PC-9 (cell line): Measurements from ENCODE around the gene GLRA3. TPM values are rescaled to one million over a fixed set of nuclear protein-coding genes. Genes with fewer than 3 reads are reported as not detected.

Source experiments
- BruUV-seq: library from RNA; stranded (reverse); fragments of 400-500 nt; replicated peaks from 2 replicates; lab custom pipeline; 2021; lab: Mats Ljungman, UMichigan
- CTCF ChIA-PET: fragments of 300-600 bp; sonication (Branson Sonifier 250); formaldehyde crosslinking; loops from one replicate; lab custom pipeline; 2022; ENCODE audit warnings: antibody characterized with exemption; lab: Charles Lee
- POLR2A ChIA-PET: fragments of 300-600 bp; sonication (Branson Sonifier 250); formaldehyde crosslinking; loops from one replicate; lab custom pipeline; 2022; ENCODE audit warnings: antibody characterized with exemption; ENCODE audit not compliant: unreplicated experiment; lab: Charles Lee
- DNase-seq, 2 experiments: peaks; one replicate each; pipeline versions ENCODE4 v3.0.0 to v3.0.0-alpha.2; 2015 to 2022; ENCODE audit warnings: mixed read lengths in 1 of 2
- H2AFZ ChIP-seq: fragments of 200-600 bp; sonication (generic); 2 replicates; pipeline ENCODE4 v1.8.1; 2017; ENCODE audit warnings: antibody characterized with exemption
- H3F3A ChIP-seq: fragments of 200-600 bp; sonication (generic); 2 replicates; pipeline ENCODE4 v1.8.1; 2017; ENCODE audit warnings: antibody characterized with exemption, mild to moderate bottlenecking, low read depth; ENCODE audit not compliant: insufficient read depth
- H3K27ac ChIP-seq: fragments of 200-600 bp; sonication (generic); 2 replicates; pipeline ENCODE4 v1.6.1; 2016; ENCODE audit warnings: mixed run types
- H3K27me3 ChIP-seq: fragments of 200-600 bp; sonication (generic); 2 replicates; pipeline ENCODE4 v1.6.1; 2016; ENCODE audit warnings: low read depth, mixed run types; ENCODE audit not compliant: insufficient read depth
- H3K36me3 ChIP-seq: fragments of 200-600 bp; sonication (generic); 2 replicates; pipeline ENCODE4 v1.6.1; 2016; ENCODE audit warnings: low read depth, mixed run types
- H3K4me1 ChIP-seq: fragments of 200-600 bp; sonication (generic); replicated peaks from 2 replicates; pipeline ENCODE4 v1.6.1; 2016; ENCODE audit warnings: mixed run types; ENCODE audit not compliant: insufficient read depth
- H3K4me2 ChIP-seq: fragments of 200-600 bp; sonication (generic); 2 replicates; pipeline ENCODE4 v1.6.1; 2017; ENCODE audit warnings: mixed run types
- H3K4me3 ChIP-seq: fragments of 200-600 bp; sonication (generic); 2 replicates; pipeline ENCODE4 v1.6.1; 2016; ENCODE audit warnings: mixed run types
- H3K79me2 ChIP-seq: fragments of 200-600 bp; sonication (generic); 2 replicates; pipeline ENCODE4 v1.6.1; 2017; ENCODE audit warnings: low read depth, mixed run types
- H3K9me2 ChIP-seq: fragments of 200-600 bp; sonication (generic); 2 replicates; pipeline ENCODE4 v1.8.1; 2017; ENCODE audit warnings: mild to moderate bottlenecking; ENCODE audit not compliant: insufficient read depth
- H3K9me3 ChIP-seq: fragments of 200-600 bp; sonication (generic); 2 replicates; pipeline ENCODE4 v1.8.1; 2016; ENCODE audit warnings: low read depth; ENCODE audit not compliant: insufficient read depth
- H4K20me1 ChIP-seq: fragments of 200-600 bp; sonication (generic); 2 replicates; pipeline ENCODE4 v1.8.1; 2017; ENCODE audit not compliant: insufficient read depth
- CTCF ChIP-seq: fragments of 200-600 bp; sonication (generic); conservative IDR thresholded peaks from 2 replicates; pipeline ENCODE4 v1.6.1; 2017; ENCODE audit warnings: mixed run types, antibody characterized with exemption, mild to moderate bottlenecking, moderate library complexity
- EZH2 ChIP-seq: fragments of 200-600 bp; sonication (generic); IDR thresholded peaks from 2 replicates; pipeline ENCODE4 v1.8.0; 2017; ENCODE audit warnings: antibody characterized with exemption, low read depth
- intact Hi-C: fragments of 100-400 bp; cut with micrococcal nuclease; formaldehyde crosslinking; loops from one replicate; pipeline ENCODE4 v1.10.0; 2022; ENCODE audit not compliant: unreplicated experiment
- total RNA-seq: library from RNA; stranded (reverse); gene quantifications from 2 replicates; pipeline ENCODE4 v1.2.3, GENCODE V29; 2021

Gene GLRA3
- total RNA-seq, 1 experiment from 2014 or later = 0.39 TPM

- Histone ChIP-seq H4K20me1 (no peaks in the 10 kb centered on the region), H3K27ac (no peak overlapping the region), H3F3A (no peaks in the 10 kb centered on the region), H3K4me1 (no peaks in the 10 kb centered on the region), H3K79me2 (no peaks in the 10 kb centered on the region), H3K9me2 (no peaks in the 10 kb centered on the region), H2AFZ (no peak overlapping the region), H3K9me3 (no peaks in the 10 kb centered on the region), H3K27me3 (no peaks in the 10 kb centered on the region), H3K4me3 (no peak overlapping the region), H3K4me2 (no peak overlapping the region), H3K36me3 (no peaks in the 10 kb centered on the region)
- POLR2A ChIA-PET = no interaction called here
- no TSS peak for BruUV-seq
- no peak for DNase-seq
- no peak for TF ChIP-seq CTCF
- no peak for TF ChIP-seq EZH2
- intact Hi-C loops = no loop called here
- CTCF ChIA-PET = no interaction called here
Measured at GRCh38 chr4:174629265-174629664, 199.8 kb downstream of the GLRA3 start.

GRCh38 chr4:174628191-174628590, 200.9 kb downstream of the GLRA3 start:
- H3K9me2 ChIP-seq = no peaks in the 10 kb centered on the region
- H2AFZ ChIP-seq = no peak overlapping the region
- H4K20me1 ChIP-seq = no peaks in the 10 kb centered on the region
- no peaks in the 10 kb centered on the region for H3K79me2 ChIP-seq
- no TSS peak for BruUV-seq
- no peaks in the 10 kb centered on the region for H3K4me1 ChIP-seq
- TF ChIP-seq CTCF = no peak
- no peak for TF ChIP-seq EZH2
- no peak for DNase-seq
- H3K9me3 ChIP-seq = no peaks in the 10 kb centered on the region
- H3K27me3 ChIP-seq = no peaks in the 10 kb centered on the region
- CTCF ChIA-PET = no interaction called here
- no peak overlapping the region for H3K27ac ChIP-seq
- H3K4me3 ChIP-seq = no peak overlapping the region
- H3K4me2 ChIP-seq = no peak overlapping the region
- H3K36me3 ChIP-seq = no peaks in the 10 kb centered on the region
- intact Hi-C loops = no loop called here
- no peaks in the 10 kb centered on the region for H3F3A ChIP-seq
- POLR2A ChIA-PET = no interaction called here

GRCh38 chr4:174627473-174627872, 201.6 kb downstream of the GLRA3 start:
- no peak for TF ChIP-seq EZH2
- Histone ChIP-seq H3K9me2 (no peaks in the 10 kb centered on the region), H3F3A (no peaks in the 10 kb centered on the region), H3K4me3 (no peak overlapping the region), H3K79me2 (no peaks in the 10 kb centered on the region), H3K27me3 (no peaks in the 10 kb centered on the region), H3K9me3 (no peaks in the 10 kb centered on the region), H3K36me3 (no peaks in the 10 kb centered on the region), H3K4me2 (no peak overlapping the region), H4K20me1 (no peaks in the 10 kb centered on the region), H3K27ac (no peak overlapping the region), H3K4me1 (no peaks in the 10 kb centered on the region), H2AFZ (no peak overlapping the region)
- POLR2A ChIA-PET = no interaction called here
- BruUV-seq = no TSS peak
- no peak for DNase-seq
- CTCF ChIA-PET = no interaction called here
- intact Hi-C loops = no loop called here

- intact Hi-C loops = no loop called here
- H2AFZ ChIP-seq = no peak overlapping the region
- no TSS peak for BruUV-seq
- no peak overlapping the region for H3K27ac ChIP-seq
- H3K27me3 ChIP-seq = no peaks in the 10 kb centered on the region
- DNase-seq = no peak
- H3K4me3 ChIP-seq = no peak overlapping the region
- no peaks in the 10 kb centered on the region for H3K9me2 ChIP-seq
- no peaks in the 10 kb centered on the region for H3K9me3 ChIP-seq
- H3K79me2 ChIP-seq = no peaks in the 10 kb centered on the region
- no peak overlapping the region for H3K4me2 ChIP-seq
- ChIA-PET POLR2A (no interaction called here), CTCF (no interaction called here)
- no peaks in the 10 kb centered on the region for H4K20me1 ChIP-seq
- no peaks in the 10 kb centered on the region for H3K4me1 ChIP-seq
- TF ChIP-seq CTCF = no peak
- TF ChIP-seq EZH2 = no peak
- no peaks in the 10 kb centered on the region for H3F3A ChIP-seq
- H3K36me3 ChIP-seq = no peaks in the 10 kb centered on the region
Measured at GRCh38 chr4:174626342-174627008, 202.6 kb downstream of the GLRA3 start.
